ENCODE results near the gene ZNF335. TPM values are rescaled to one million over a fixed set of nuclear protein-coding genes. Genes with fewer than 3 reads are reported as not detected.

ZNF335 gene
- total and polyA plus RNA-seq, 2 of the 13 experiments (the other 11 are each of a cell fraction or from before 2014, with no cell fraction given) = 9.7 to 13.7 TPM

GRCh38 chr20:45971675-45972499 is at the start of gene ZNF335 (continued):
- TF ChIP-seq ZNF792 (CRISPR knock-in tag; IDR thresholded peaks at IDR 0.05) (peak; percentile 67), HNRNPLL (IDR thresholded peaks at IDR 0.05; ENCODE audit: low read depth, low read length, poor library complexity, severe bottlenecking) (peak; percentile 76), ZNF703 (CRISPR knock-in tag; IDR thresholded peaks at IDR 0.05; ENCODE audit: borderline replicate concordance) (peak; percentile 98), ZNF788 (CRISPR knock-in tag; IDR thresholded peaks at IDR 0.05; ENCODE audit: borderline replicate concordance) (peak; percentile 91), RAD51 (IDR thresholded peaks at IDR 0.05; ENCODE audit: borderline replicate concordance) (no peak), ZFP90 (CRISPR knock-in tag; IDR thresholded peaks at IDR 0.05; ENCODE audit: borderline replicate concordance) (peak; percentile 71), KMT2B (CRISPR knock-in tag; IDR thresholded peaks at IDR 0.05) (peak; percentile 89), THAP7 (CRISPR knock-in tag; IDR thresholded peaks at IDR 0.05) (peak; percentile 97), ZMAT3 (CRISPR knock-in tag; conservative IDR thresholded peaks at IDR 0.05) (peak; percentile 59; the same call in 1 of the 2 replicates), ZNF496 (CRISPR knock-in tag; IDR thresholded peaks at IDR 0.05; ENCODE audit: insufficient replicate concordance) (no peak), ZNF749 (CRISPR knock-in tag; IDR thresholded peaks at IDR 0.05; ENCODE audit: borderline replicate concordance) (peak; percentile 93), BHLHE40 (IDR thresholded peaks at IDR 0.05; ENCODE audit: low read length) (peak; percentile 98), HES4 (CRISPR knock-in tag; IDR thresholded peaks at IDR 0.05; ENCODE audit: borderline replicate concordance) (0 out of 2 replicates have a peak, but pooled peaks have one; percentile 47), MEIS1 (CRISPR knock-in tag; IDR thresholded peaks at IDR 0.05; ENCODE audit: borderline replicate concordance) (peak; percentile 85; the same call in 1 of the 2 replicates), ZMYM3 (CRISPR knock-in tag; IDR thresholded peaks at IDR 0.05) (peak; percentile 100), MED8 (CRISPR knock-in tag; IDR thresholded peaks at IDR 0.05; ENCODE audit: insufficient replicate concordance) (peak; percentile 20), ZNF510 (CRISPR knock-in tag; IDR thresholded peaks at IDR 0.05; ENCODE audit: low read depth) (peak; percentile 94; the same call in 1 of the 2 replicates), KAT8 (CRISPR knock-in tag; IDR thresholded peaks at IDR 0.05) (peak; percentile 96), PRMT3 (CRISPR knock-in tag; IDR thresholded peaks at IDR 0.05; ENCODE audit: borderline replicate concordance, low read depth) (peak; percentile 23; the same call in 1 of the 2 replicates), ZUFSP (CRISPR knock-in tag; IDR thresholded peaks at IDR 0.05; ENCODE audit: borderline replicate concordance) (no peak), ZNF598 (CRISPR knock-in tag; IDR thresholded peaks at IDR 0.05; ENCODE audit: borderline replicate concordance) (peak; percentile 39; the same call in 1 of the 2 replicates), NKX3-1 (CRISPR knock-in tag; IDR thresholded peaks at IDR 0.05) (peak; percentile 98), KDM5A (IDR thresholded peaks at IDR 0.05; ENCODE audit: borderline replicate concordance, low read length) (peak; percentile 94; the same call in 1 of the 2 replicates), DZIP1 (CRISPR knock-in tag; IDR thresholded peaks at IDR 0.05) (peak; percentile 66), ZNF644 (CRISPR knock-in tag; IDR thresholded peaks at IDR 0.05; ENCODE audit: low read depth) (no peak)

Measured in HepG2 (cell line).